H1 (cell line): Measurements from ENCODE around the gene TEX26.

Source experiments
- EZH2 ChIP-seq: fragments of 200-600 bp; sonication (generic); IDR thresholded peaks from 2 replicates; pipeline ENCODE4 v1.7.1; 2012; ENCODE audit warnings: low read depth, mild to moderate bottlenecking, moderate library complexity, low read length, inconsistent platforms; ENCODE audit not compliant: severe bottlenecking
- TCF12 ChIP-seq: IDR thresholded peaks from 2 replicates; pipeline ENCODE4 v1.6.1; 2011; ENCODE audit warnings: low read depth, mild to moderate bottlenecking, low read length
- TF ChIP-seq, protein P1 (sequence below): IDR thresholded peaks from 2 replicates; pipeline ENCODE4 v1.6.1; 2012; ENCODE audit warnings: low read length, inconsistent platforms

DNA sequence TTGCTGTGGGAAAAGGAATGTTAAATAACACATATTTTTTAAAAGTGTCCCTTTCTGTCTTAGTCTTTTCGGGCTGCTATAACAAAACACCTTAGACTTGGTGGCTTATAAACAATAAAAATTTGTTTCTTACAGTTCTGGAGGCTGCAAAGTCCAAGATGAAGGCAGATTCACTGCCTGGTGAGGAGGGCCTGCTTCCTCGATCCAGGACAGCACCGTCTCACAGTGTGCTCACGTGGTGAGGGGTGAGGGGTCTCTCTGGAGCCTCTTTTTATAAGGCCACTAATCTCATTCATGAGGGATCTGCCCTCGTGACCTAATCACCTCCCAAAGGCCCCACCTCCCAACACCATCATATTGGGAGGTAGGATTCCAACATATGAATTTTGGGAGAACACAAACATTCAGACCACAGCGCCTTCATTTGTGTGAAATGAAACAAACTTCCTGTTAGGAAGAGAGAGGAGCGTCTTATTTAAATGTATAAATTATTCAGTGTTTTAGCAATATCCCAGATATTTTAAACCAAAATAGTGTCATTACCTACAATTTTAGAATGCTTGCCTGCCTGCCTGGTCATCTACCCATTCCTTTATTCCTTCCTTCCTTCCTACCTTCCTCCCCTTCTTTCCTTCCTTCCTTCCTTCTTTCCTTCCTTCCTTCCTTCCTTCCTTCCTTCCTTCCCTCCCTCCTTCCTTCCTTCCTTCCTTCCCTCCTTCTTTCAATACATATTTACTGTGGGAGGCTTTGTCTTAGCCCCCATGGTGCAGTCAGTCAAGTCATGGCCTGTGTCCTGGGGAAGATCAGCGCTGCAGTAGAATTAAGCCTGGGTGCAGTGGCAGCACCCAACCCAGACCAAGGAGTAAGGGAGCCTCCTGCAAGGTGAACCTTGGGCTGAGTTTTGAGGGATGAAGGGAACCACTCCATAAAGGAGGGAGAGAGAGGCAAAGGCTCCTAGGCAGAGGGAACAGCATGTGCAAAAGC, 84.2 kb downstream of the TEX26 start:
- TF ChIP-seq TCF12: no peak
- TF ChIP-seq, protein P1, sequence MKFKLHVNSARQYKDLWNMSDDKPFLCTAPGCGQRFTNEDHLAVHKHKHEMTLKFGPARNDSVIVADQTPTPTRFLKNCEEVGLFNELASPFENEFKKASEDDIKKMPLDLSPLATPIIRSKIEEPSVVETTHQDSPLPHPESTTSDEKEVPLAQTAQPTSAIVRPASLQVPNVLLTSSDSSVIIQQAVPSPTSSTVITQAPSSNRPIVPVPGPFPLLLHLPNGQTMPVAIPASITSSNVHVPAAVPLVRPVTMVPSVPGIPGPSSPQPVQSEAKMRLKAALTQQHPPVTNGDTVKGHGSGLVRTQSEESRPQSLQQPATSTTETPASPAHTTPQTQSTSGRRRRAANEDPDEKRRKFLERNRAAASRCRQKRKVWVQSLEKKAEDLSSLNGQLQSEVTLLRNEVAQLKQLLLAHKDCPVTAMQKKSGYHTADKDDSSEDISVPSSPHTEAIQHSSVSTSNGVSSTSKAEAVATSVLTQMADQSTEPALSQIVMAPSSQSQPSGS: no peak
- no peak for TF ChIP-seq EZH2
